DND-41 (cell line): Measurements from ENCODE around the gene HBP1.

ENCODE experiments used
- ATAC-seq: fragments of 200-7000 bp; cut with Tn5 transposase; 3 replicates; pipeline ENCODE4 v1.9.1; 2021; ENCODE audit warnings: low read depth; ENCODE audit not compliant: insufficient read depth
- DNase-seq: peaks from one replicate; pipeline ENCODE4 v3.0.0-alpha.2; 2020
- H2AFZ ChIP-seq: 2 replicates; pipeline ENCODE4 v1.6.0; 2012; ENCODE audit warnings: low read depth, low read length
- H3K27ac ChIP-seq: 2 replicates; pipeline ENCODE4 v1.5.1; 2012; ENCODE audit warnings: low read length, inconsistent platforms
- H3K27me3 ChIP-seq: fragments of 200-600 bp; sonication (generic); 2 replicates; pipeline ENCODE4 v1.6.0; 2012; ENCODE audit warnings: low read length, mild to moderate bottlenecking, inconsistent platforms; ENCODE audit not compliant: insufficient read depth, poor library complexity
- H3K36me3 ChIP-seq: 2 replicates; pipeline ENCODE4 v1.5.1; 2012; ENCODE audit warnings: low read length, inconsistent platforms; ENCODE audit not compliant: insufficient read depth
- H3K4me1 ChIP-seq: 2 replicates; pipeline ENCODE4 v1.5.1; 2012; ENCODE audit warnings: mild to moderate bottlenecking, low read length; ENCODE audit not compliant: insufficient read depth
- H3K4me2 ChIP-seq: 2 replicates; pipeline ENCODE4 v1.6.0; 2012; ENCODE audit warnings: mild to moderate bottlenecking, moderate library complexity, low read length, inconsistent platforms; ENCODE audit not compliant: insufficient read depth
- H3K4me3 ChIP-seq, 2 experiments: fragments of 200-600 bp in 1 of 2; shearing (Covaris generic) in 1 of 2; 2 replicates each; pipeline ENCODE4 v1.5.1; 2012 to 2016; ENCODE audit warnings: inconsistent platforms in 2 of 2, low read length in 2 of 2, mild to moderate bottlenecking in 2 of 2, low read depth in 1 of 2, moderate library complexity in 1 of 2
- H3K79me2 ChIP-seq: 2 replicates; pipeline ENCODE4 v1.6.0; 2012; ENCODE audit warnings: low read length, inconsistent platforms; ENCODE audit not compliant: insufficient read depth
- H3K9ac ChIP-seq: 2 replicates; pipeline ENCODE4 v1.6.0; 2012; ENCODE audit warnings: low read depth, mild to moderate bottlenecking, inconsistent platforms, low read length, moderate library complexity
- H3K9me3 ChIP-seq: 2 replicates; pipeline ENCODE4 v1.5.1; 2012; ENCODE audit warnings: low read length, moderate library complexity, mild to moderate bottlenecking, inconsistent platforms; ENCODE audit not compliant: insufficient read depth, severe bottlenecking
- H4K20me1 ChIP-seq: 2 replicates; pipeline ENCODE4 v1.6.0; 2012; ENCODE audit warnings: low read length; ENCODE audit not compliant: insufficient read depth
- CTCF ChIP-seq: IDR thresholded peaks from 2 replicates; pipeline ENCODE4 v1.5.1; 2012; ENCODE audit warnings: borderline replicate concordance, low read length, moderate library complexity, mild to moderate bottlenecking; ENCODE audit not compliant: poor library complexity, severe bottlenecking; ENCODE audit errors: extremely low read depth
- EZH2 ChIP-seq: IDR thresholded peaks from 3 replicates; pipeline ENCODE4 v1.6.1; 2012; ENCODE audit warnings: borderline replicate concordance, low read depth, mild to moderate bottlenecking, moderate library complexity, low read length, inconsistent platforms; ENCODE audit not compliant: severe bottlenecking

The HBP1 gene

DNA sequence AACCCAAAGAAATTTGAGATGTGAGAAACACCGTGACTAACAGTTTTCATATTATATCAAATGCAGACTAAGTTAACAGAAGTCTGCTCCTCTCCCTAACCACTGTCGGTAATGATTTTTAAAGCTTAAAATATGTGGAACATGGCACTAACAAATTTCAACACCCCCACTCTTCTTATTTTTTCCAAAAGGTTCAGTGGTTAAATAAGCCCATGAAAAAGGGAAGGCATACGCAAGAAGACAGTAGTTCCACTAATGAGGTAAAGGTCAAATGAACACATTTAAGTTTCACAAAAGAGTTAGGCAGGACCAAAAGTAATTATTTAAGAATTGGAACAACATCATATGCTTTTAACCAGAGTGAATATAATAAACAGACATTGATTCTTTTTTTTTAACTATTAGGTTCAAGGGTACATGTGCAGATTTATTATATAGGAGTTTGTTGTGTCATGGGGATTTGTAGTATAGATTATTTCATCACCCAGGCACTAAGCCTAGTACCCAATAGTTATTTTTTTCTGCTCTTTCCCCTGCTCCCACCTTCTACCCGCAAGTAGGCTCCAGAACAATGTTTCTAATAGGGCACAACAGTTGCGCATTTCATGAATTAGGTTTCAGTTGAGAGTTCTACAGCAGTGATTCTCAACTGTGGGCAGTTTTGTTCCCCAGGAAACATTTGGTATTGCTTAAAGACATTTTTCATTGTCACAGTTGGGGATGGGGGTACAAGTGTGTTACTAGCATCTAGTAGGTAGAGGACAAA lies 79.9 kb downstream of the HBP1 start:
- no peak overlapping the region for H3K27ac ChIP-seq
- DNase-seq = no peak
- H4K20me1 ChIP-seq = no peaks in the 10 kb centered on the region
- TF ChIP-seq EZH2 = no peak
- no peak for TF ChIP-seq CTCF
- peaks cover 26% of the 10 kb centered on the region; the same call in 1 of the 2 replicates for H3K36me3 ChIP-seq
- ATAC-seq = no peak
- no peaks in the 10 kb centered on the region for H3K4me1 ChIP-seq
- no peak overlapping the region for H3K4me3 ChIP-seq
- H2AFZ ChIP-seq = no peak overlapping the region
- H3K9me3 ChIP-seq = peaks cover 2% of the 10 kb centered on the region
- H3K27me3 ChIP-seq = no peaks in the 10 kb centered on the region
- no peak overlapping the region for H3K4me2 ChIP-seq
- no peak overlapping the region for H3K9ac ChIP-seq
- no peaks in the 10 kb centered on the region for H3K79me2 ChIP-seq

DNA sequence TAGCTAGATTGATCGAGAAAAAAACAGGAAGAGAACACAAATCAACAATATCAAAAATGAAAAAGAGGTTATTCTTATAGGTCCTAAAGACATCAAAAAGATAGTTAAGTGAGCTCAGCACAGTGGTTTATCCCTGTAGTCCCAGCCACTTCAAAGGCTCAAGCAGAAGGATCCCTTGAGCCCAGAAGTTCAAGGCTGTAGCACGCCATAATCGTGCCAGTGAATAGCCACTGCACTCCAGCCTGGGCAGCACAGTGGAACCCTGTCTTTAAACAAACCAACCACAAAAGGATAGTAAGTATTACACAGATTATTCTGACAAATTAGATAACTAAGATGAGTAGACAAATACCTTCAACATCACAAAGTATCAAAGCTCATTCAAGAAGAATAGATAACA lies 83.2 kb downstream of the HBP1 start:
- Histone ChIP-seq H3K27me3 (no peaks in the 10 kb centered on the region), H4K20me1 (no peaks in the 10 kb centered on the region), H3K4me3 (no peak overlapping the region), H3K79me2 (no peaks in the 10 kb centered on the region), H3K9ac (no peak overlapping the region), H2AFZ (no peak overlapping the region), H3K36me3 (peaks cover 10% of the 10 kb centered on the region; the same call in 1 of the 2 replicates), H3K9me3 (no peaks in the 10 kb centered on the region), H3K27ac (no peak overlapping the region), H3K4me2 (no peak overlapping the region), H3K4me1 (no peaks in the 10 kb centered on the region)
- peak; percentile 65; the same call in 1 of the 3 replicates for ATAC-seq
- DNase-seq = no peak
- TF ChIP-seq EZH2 (no peak), CTCF (no peak)
